ENCODE data around the gene HOXA5.
A peak's percentile ranks its signal among the peaks of the same experiment; 100 is the strongest.

The HOXA5 gene

GRCh38 chr7:27116031-27116961 is 27.2 kb downstream of the HOXA5 start:
- no peak for DNase-seq

GRCh38 chr7:27115221-27116026 is 28.1 kb downstream of the HOXA5 start:
- DNase-seq: peak; percentile 84

- no peak for DNase-seq
These were observed 28.6 kb downstream of the HOXA5 start for GRCh38 chr7:27114881-27115220.

- DNase-seq: peak; percentile 93
These were observed 29.3 kb downstream of the HOXA5 start for GRCh38 chr7:27113991-27114769.

GRCh38 chr7:27112955-27113949 is 30.2 kb downstream of the HOXA5 start:
- DNase-seq: peak; percentile 95

GRCh38 chr7:27112361-27112760 is 31.1 kb downstream of the HOXA5 start:
- no peak for DNase-seq

GRCh38 chr7:27111751-27112277 is 31.7 kb downstream of the HOXA5 start:
- DNase-seq: no peak

GRCh38 chr7:27111042-27111750 is 32.3 kb downstream of the HOXA5 start:
- DNase-seq: peak; percentile 97

GRCh38 chr7:27110186-27111031 is 33.1 kb downstream of the HOXA5 start:
- peak; percentile 97 for DNase-seq

- DNase-seq: no peak
These were observed 33.9 kb downstream of the HOXA5 start for GRCh38 chr7:27109466-27110185.

GRCh38 chr7:27108390-27109127 is 34.9 kb downstream of the HOXA5 start:
- peak; percentile 88 for DNase-seq

- peak; percentile 84 for DNase-seq
These were observed 35.8 kb downstream of the HOXA5 start for GRCh38 chr7:27107391-27108381.

GRCh38 chr7:27106901-27107240 is 36.6 kb downstream of the HOXA5 start:
- DNase-seq: no peak

- peak; percentile 50 for DNase-seq
These were observed 37.1 kb downstream of the HOXA5 start for GRCh38 chr7:27106181-27106900.

- DNase-seq: no peak
These were observed 38.0 kb downstream of the HOXA5 start for GRCh38 chr7:27105301-27106031.

Measured in NCI-H226 (cell line).